HG03139 (cell line): ENCODE measurements around the gene NFYC.
"Not testable (repeated sequence)": the region's sequence is repeated elsewhere in the genome, so short reads cannot be mapped to it uniquely, and the experiment has no call there.

Experiments used
- ATAC-seq: cut with Tn5 transposase; IDR thresholded peaks from one replicate; pipeline ENCODE4 v1.9.1; 2021; ENCODE audit not compliant: unreplicated experiment

NFYC gene

DNA sequence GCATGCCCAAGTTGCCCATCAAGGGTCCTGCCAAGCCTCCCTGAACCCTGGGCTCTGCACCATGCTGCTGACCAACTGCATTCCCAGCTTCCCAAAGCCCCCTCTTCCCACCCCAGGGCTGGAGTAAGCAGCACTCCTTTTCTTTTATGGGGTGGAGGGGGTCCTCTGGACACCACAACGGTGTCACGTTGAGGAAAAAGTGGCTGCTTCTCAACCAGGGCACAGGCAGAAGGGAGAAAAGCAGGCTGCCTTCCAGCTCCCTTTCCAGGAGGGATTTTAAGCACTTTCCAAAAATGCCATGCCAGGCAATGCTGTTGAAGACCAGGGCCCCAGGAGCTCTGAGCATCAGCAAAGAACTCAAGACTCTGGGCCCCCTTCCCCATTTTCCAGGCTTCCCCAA, 26.7 kb upstream of the NFYC start:
- ATAC-seq, result no peak

DNA sequence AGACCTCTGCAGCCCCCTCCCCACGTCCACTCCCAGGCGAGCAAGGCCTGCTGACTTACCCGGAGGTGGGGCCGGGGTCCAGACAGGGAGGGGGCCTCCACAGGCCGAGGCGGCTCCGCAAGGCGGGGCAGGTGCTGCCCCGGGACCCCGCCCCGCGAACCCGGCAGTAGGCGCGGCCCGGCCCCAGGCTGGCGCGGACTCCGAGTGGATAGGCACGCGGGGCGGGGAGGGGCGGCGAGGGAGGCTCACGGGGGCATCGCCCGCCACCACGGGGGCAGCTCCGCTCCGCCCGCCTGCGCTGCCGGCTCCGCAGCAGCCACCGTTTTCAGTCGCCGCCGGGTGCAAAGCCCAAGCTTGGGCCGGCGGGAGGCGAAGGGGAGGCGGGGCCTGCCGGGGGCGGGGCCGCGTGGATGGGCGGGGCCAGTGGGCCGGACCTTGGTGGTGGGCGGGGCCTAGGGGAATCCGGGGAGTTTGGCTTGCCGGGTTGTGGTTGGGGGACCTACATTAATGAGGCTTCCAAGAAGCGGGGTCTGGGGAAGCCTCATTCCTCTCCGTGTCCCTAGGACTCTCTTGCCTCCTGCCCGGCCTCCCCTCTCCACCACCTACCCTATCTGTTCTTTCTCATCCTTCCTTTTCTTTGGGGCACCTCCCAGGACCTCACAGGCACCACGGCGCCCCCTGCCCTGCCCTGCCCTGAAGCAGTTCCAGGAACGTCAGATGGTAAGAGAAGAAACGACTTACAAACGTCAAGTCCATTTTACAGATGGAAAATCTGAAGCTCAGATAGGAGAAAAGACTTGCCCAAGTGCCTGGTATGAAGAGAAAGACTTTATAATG, 26.0 kb upstream of the NFYC start, which contains the start of gene RIMS3:
Gene RIMS3 (minus strand): TSS at position 348 of the 837 bp plus-strand sequence. CDS start 23,757 bp downstream, outside the sequence.
- peak; percentile 52 for ATAC-seq

DNA sequence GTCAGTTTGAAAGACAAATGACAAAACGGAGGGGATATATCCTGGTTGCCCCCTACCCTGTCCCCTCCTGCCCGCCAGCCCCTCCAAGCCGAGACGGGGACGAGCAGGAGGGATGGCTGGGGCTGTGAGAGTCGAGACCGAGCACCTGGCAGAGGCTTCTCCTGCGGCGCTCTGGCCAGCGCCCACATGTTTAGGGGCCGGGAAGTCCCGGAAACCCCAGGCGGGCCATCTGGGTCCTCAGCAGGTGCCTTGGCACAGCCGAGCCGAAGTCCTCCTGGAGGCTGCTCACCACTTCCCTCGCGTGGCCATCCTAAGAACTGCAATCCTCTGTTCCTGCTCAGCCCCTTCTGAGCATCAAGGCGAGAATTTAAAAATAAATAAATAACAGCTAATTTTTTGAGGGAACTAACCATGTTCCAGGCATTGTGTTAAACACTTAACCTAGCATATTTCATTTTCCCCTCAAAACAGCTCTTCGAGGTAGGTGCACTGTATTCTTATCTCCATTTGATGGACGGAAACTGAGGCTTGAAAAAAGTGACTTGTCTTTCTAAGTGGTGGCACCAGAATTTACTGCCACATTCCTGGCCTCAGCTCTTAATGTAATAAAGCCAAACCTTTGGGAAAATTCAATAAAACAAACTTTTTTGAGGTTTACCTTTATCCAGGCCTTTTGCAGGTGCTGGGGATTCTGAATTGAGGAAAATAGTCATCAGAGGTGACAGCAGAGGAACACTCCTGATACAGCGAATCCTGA, 22.6 kb upstream of the NFYC start:
- peak; percentile 71 for ATAC-seq

DNA sequence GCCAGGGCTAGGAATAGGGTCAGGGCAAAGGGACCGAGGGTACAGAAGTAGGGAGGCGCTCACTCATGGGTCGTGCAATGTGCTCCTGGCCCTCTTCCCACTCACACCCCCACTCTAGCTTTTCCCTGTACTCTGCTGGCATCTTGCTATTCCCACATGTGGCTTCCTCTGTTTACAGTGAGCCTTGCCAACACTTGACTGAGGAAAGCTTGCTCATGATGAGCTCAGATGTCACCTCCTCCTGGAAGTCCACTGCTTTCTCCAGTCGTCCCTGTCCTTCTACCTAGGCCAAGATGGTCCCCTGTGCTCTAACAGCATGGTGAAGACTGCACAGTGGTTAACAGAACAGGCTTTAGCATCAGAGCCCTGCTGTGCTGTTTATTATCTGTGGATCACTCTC, 18.1 kb upstream of the NFYC start:
- ATAC-seq, result no peak

DNA sequence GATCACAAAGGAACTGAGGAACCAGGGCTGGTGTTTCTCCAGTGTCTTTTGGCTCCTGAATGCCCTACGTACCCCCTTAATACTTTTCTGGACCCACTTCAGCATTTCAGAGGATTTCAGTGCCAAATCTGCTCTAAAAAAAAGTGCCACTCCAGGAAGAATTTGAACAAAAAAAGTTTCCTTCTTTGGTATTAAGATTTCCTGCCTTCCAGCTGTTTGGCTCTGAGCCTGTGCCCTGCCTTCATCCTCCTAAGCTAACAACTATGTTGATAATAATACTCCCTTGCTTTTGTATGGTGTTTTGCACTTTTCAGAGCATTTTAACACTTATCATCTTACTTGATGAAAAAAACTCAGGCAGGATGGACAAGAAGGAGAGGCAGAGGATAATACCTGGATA, 15.0 kb upstream of the NFYC start:
- ATAC-seq, result no peak

DNA sequence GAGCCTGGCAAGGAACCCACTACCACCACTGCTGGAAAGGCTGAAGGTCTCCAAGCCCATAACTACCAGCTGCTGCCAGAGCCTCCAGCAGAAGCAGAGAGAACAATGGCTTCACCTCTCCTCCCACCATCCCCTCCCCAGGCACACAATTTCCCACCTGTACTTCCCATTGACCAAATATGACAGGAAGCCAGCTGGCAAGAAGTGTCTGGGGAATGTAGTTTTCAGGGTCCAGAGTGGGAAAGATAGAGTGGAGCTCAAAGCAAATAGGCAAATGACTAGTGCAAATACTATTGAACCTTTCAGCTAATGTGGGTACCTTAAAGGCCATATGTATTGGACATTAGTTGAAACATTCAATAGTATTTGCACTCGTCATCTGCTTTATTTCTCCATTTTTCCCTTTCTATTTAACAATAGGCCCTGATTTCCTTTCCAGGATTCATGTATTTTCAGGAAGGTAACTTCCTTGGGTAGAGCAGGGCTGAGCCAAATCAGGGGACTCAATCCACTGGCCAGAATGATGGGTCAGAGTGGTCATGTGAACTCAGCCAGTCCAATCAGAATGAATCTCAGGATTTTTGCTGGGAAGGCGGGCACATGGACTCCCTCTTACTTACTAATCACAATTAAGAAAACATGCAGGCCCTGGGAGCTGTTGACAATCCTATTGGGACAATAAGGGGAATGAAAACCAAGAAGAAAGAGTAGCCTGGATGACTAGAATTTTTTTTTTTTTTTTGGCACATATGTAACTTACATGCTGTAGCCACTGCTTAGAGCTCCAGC, 12.1 kb upstream of the NFYC start:
- ATAC-seq, result no peak

DNA sequence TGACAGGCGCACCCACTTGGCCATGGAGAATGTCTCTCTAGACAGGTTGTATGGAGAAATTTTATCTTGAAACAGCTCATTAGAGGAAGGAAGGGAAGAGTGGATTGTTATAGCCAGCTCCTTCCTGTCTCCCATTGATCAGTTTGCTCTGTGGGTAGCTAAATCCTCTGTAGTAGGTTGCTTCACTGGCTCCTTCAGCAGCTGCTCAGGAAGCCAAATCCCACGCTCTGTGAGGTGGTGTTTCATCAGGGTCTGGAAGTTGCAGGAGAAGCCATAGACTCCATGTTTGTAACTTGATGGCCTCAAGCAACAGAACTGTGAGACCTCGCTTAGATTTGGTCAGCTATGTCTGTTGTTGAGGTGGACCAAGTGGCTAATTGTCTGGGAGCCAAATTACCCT, 6.8 kb upstream of the NFYC start:
- no peak for ATAC-seq

DNA sequence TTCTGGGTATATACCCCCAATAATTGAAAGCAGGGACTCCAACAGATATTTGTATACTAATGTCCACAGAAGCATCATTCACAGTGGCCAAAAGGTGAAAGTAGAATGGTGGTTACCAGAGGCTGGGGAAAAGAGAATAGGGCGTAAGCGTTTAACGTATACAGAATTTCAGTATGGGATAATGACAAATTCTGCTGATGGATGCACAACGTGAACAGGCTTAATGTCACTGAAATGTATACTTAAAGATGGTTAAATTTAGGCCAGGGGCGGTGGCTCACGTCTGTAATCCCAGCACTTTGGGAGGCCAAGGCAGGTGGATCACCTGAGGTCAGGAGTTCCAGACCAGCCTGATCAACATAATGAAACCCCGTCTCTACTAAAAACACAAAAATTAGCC, 4.4 kb upstream of the NFYC start:
- ATAC-seq, result no peak

DNA sequence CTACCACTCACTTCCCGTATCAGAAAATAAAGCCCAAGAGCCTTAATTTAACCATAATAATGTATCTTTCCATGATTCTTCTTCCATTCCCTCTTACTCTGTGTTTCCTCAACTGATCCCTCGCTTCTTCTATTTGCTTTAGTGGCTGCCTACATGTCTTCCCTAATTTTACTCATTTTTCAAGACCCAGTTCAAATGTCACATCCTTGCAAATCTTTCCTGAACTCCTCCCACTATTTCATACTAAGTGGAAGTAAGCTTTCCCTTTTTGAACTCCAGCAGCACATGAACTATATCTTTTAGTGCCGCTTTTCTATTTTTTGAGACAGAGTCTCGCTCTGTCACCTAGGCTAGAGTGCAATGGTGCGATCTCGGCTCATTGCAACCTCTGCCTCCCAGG, 3.8 kb upstream of the NFYC start:
- ATAC-seq, result no peak

DNA sequence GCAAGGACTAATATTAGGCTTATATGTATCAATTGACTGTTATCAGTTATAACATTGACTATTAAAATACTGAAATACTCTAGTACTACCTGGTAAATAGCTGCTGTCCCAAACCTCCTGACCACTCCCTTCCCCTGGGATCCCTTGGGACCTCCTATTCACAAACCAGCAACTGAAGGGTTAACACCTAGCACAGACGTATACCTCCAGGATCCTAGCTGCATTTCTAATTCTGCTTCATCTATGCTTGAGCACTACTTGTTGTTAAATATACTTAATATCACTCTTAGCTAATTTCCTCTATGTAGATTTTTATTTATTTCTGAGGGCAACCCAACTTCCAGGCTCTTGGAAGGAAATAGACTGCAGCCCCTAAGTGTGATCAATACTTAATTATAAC, 1.8 kb upstream of the NFYC start:
- no peak for ATAC-seq

DNA sequence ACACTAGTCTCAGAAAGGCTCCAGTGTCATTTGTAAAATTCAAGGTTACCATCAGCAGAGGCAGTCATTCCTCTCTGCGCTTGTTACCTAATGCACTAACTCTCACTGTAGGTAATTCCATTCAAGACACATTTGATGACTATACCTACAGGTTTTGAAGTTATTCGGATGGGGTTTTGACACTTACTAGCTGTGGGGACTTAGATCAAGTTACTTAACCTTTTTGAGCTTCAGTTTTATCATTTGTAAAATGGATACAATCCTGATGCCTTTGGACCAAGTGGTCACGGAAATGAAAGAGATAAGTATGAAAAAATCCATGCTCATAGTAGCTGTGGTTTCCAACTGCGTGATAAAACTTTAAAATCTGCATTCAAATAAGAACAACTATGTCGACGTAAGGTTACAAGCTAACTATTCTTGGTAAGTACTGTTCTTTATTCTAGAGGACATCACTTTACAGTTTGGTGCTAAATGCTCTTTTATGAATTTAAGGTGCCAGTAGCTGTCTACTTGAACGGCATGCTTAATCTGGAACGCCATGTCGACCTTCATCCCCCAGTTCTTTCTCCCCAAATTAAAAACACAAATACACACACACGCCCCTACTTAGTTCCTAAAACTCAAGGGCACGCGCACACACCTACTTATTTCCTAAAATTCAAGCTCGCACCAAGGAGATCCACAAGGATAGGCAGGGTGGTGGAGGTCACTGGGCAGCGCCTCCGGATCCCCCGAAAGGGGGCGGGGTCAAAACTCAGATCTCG, 550 bp upstream of the NFYC start:
- no peak for ATAC-seq

DNA sequence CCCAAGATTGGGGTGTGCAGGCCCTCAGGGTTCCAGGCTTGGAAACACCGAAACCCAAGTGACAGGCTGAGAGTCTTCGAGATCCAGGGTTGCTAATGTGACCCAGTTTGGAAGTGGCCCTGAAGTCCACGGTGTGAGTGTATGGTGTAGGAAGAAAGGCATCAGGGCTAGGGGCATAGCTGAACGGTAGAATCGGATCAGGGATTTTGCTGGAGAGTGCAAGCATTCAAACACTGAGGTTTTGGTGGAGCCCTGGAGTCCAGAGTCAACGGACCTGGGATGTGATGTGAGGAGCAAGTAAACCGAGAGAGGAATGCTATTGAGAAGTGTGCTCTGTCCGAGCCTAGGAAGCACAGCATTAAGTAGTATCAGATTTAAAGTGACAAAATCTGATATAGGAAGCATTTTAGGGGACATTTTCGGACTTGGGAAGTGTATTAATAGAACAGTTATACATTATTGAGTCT, 958 bp downstream of the NFYC start:
- no peak for ATAC-seq

DNA sequence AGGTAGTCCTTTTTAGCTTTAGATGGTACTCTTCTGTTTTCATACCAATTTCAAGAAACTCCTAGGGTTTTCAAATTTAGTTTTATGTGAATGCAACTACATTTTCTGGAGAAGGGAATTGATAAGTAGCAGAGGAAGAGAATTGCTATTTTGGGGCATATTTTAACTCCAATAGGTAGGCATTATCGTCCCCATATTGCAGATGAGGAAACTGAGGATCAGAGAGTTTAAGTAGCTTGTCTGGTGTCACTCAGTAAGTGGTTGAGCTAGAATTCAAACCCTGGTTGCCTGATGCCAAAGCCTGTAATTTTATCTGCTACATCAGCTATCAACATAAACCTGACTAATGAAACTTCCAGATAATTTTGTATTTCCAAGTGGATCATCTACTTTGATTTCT, 1.9 kb downstream of the NFYC start:
- ATAC-seq, result no peak

DNA sequence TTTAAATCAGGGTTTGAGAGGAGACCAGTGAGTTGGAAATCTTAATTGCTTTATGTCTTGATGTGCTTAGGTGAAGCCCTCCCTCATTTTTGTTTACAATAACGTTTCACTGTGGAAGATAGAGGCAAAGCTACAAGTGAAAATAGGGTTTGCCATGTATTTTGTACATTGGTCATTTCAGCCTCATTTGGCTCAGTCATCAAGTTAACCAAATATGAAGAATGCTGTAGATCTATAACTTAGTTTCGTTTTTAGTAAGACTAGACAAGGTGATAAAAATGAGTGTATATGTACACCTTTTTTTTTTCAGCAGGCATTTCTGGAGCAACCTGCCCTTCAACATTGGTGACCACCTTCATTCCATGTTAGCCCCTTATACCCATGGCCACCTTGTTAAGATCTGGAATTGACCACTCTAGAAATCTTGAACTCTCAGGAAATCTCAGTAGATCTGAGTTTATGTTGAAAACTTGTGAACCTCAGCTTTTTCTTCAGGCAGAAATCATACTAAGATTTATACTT, 2.9 kb downstream of the NFYC start:
- no peak for ATAC-seq

DNA sequence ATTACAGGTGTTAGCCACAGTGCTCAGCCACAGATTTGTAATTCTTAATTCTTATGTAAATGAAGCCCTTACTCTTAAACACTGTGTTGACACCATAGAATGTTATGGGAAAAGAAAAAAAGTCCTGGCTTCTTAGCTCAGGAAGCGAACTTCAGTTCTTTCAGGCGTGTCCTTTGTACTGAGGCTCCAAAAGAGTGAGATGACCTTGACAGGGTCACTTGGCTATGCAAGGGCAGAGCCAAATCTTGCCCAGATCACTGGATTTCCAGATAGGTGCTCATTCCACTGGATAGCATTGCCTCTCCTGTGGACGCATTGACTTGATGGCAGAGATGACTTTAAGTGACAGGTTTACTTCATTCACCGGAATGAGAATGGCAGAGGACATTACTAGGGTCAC, 4.8 kb downstream of the NFYC start:
- no peak for ATAC-seq

DNA sequence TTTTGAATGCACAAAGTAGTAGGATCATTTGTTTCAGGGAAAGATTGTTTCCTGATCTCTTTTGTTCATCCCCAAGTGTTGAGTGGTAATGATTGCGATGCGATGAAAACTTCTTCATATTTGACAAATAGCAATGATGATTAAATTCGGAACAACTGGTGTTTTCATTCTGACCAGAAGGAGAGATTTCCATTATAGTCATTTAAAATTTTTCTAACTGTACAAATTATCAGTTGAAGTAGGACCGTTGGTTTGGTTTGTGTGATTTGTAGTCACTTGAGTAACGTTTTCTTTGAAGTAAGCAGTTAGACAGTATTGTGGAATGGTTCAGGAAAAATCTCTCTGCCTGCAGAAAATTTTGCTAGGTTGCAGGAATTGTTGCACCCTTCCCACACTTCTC, 5.9 kb downstream of the NFYC start:
- no peak for ATAC-seq

DNA sequence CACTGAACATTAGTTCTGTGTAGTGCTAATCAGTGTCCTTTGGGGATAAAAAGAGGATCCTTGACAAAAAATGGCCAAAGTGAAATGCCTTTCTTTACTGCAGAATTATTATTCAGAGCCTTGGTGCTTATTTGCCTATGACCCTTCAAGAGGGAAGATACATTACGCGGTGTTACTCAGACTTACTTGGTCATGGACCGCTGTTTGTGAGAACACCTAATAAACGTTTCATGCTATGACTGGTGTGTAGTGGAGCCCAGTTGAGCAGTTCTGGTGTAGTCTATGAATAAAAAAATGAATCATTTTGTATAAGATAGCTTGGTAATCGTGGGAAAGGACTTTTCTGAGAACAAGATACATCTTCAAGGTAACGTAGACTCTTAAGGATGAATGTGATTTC, 8.3 kb downstream of the NFYC start:
- peak; percentile 63 for ATAC-seq

DNA sequence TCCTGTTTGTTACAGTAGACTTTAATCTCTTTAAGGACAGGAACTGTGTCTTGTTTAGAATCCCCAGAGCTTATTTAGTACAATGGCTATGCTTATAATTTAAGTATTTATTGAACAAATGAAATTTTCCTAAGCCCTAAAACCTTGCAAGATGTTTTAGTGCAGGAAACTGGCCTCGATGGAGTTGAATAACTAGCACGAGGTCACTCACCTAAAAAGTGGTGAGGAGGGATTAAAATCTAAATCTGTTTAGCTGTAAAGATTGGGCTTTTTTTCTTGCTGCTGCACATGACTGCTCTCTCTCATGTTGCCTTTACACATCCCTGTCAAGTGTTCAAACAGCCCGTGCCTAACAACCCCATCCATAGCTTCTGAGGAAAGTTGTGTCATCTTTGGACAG, 10.2 kb downstream of the NFYC start:
- no peak for ATAC-seq

DNA sequence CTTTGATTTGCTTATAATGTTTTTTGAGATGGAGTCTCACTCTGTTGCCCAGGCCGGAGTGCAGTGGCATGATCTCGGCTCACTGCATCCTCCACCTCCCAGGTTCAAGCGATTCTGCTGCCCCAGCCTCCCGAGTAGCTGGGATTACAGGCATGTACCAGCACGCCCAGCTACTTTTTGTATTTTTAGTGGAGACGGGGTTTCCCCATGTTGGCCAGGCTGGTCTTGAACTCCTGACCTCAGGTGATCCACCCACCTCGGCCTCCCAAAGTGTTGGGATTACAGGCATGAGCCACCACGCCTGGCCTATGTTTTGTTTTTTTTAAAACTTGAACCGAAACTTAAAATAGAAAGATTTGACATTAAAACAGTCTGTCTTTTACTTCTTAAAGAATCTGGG, 11.3 kb downstream of the NFYC start:
- ATAC-seq, result not testable (repeated sequence)

DNA sequence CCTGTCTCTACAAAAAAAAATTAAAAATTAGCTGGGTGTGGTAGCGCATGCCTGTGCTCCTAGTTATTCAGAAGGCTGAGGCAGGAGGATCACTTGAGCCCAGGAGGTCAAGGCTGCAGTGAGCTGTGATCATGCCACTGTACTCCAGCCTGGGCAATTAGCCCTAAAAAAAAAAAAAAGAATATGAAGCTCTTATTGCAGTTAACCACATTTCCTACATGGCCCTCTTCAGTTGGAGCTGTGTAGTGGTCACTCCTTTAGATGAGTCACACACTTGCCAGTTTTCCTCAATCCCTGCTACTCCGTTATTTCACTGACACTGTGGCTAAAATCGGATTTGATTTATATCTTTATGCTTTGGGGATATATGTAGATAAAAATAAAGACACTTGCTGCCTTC, 11.8 kb downstream of the NFYC start:
- no peak for ATAC-seq
